Activated CD4-positive, alpha-beta memory T cell treated with anti-CD3 and anti-CD28 coated beads, Interleukin-2, amount 10 ng/mL, durations not matched to agents 7 days and 5 days (primary cell): Measurements from ENCODE around the gene VWA1. TPM values are rescaled to one million over a fixed set of nuclear protein-coding genes. Genes with fewer than 3 reads are reported as not detected.
"Not testable (repeated sequence)": the region's sequence is repeated elsewhere in the genome, so short reads cannot be mapped to it uniquely, and the experiment has no call there.

Experiments
- CTCF ChIA-PET: fragments of 350-600 bp; sonication (Branson Sonifier 250); formaldehyde crosslinking; loops from one replicate; lab custom pipeline; 2021; ENCODE audit warnings: antibody characterized with exemption, inconsistent platforms; lab: Charles Lee
- POLR2A ChIA-PET: fragments of 350-600 bp; sonication (Branson Sonifier 250); formaldehyde crosslinking; loops from one replicate; lab custom pipeline; 2021; ENCODE audit warnings: antibody characterized with exemption; lab: Charles Lee
- DNase-seq: peaks from one replicate; pipeline ENCODE4 v3.0.0-alpha.2; 2020
- H3K27ac Mint-ChIP-seq: one replicate; pipeline ENCODE4 v1.8.0; 2021; ENCODE audit warnings: mild to moderate bottlenecking, mixed read lengths
- H3K27me3 Mint-ChIP-seq: one replicate; pipeline ENCODE4 v1.8.0; 2021; ENCODE audit warnings: mixed read lengths
- H3K36me3 Mint-ChIP-seq: one replicate; pipeline ENCODE4 v1.8.0; 2021; ENCODE audit warnings: low read depth, mixed read lengths
- H3K4me1 Mint-ChIP-seq: one replicate; pipeline ENCODE4 v1.8.0; 2021; ENCODE audit warnings: mixed read lengths
- H3K4me3 Mint-ChIP-seq: one replicate; pipeline ENCODE4 v1.8.0; 2021; ENCODE audit warnings: mild to moderate bottlenecking, mixed read lengths
- H3K9me3 Mint-ChIP-seq: one replicate; pipeline ENCODE4 v1.8.0; 2021; ENCODE audit warnings: mixed read lengths
- total RNA-seq, 2 experiments: library from RNA; stranded (reverse); gene quantifications; one replicate each; pipeline ENCODE4 v1.2.3, GENCODE V29; 2021

VWA1 gene
- total RNA-seq, 2 experiments from 2014 or later: 0.33 to 0.45 TPM

DNA sequence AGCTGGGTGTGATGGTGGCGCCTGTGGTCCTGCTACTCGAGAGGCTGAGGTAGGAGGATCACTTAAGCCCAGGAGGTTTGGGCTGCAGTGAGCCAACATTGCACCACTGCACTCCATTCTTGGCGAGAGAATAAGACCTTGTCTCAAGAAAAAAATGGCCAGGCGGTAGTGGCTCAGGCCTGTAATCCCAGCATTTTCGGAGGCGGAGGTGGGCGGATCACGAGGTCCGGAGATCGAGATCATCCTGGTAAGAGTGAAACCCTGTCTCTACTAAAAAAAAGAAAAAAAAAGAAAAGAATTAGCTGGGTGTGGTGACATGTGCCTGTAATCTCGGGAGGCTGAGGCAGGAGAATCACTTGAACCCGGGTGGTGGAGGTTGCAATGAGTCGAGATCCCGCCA, 47.4 kb downstream of the VWA1 start:
- peaks cover 21% of the 10 kb centered on the region for H3K36me3 Mint-ChIP-seq
- ChIA-PET CTCF (no interaction called here), POLR2A (no interaction called here)
- no peaks in the 10 kb centered on the region for H3K4me1 Mint-ChIP-seq
- H3K27ac Mint-ChIP-seq: no peak overlapping the region
- no peak for DNase-seq
- no peaks in the 10 kb centered on the region for H3K9me3 Mint-ChIP-seq
- no peaks in the 10 kb centered on the region for H3K27me3 Mint-ChIP-seq
- no peak overlapping the region for H3K4me3 Mint-ChIP-seq

GRCh38 chr1:1483714-1484113, 48.2 kb downstream of the VWA1 start:
- CTCF ChIA-PET: no interaction called here

GRCh38 chr1:1484976-1485750, 49.7 kb downstream of the VWA1 start:
- peaks cover 28% of the 10 kb centered on the region for H3K36me3 Mint-ChIP-seq
- CTCF ChIA-PET, POLR2A ChIA-PET, H3K27ac Mint-ChIP-seq, H3K4me1 Mint-ChIP-seq, H3K9me3 Mint-ChIP-seq, H3K27me3 Mint-ChIP-seq, H3K4me3 Mint-ChIP-seq, DNase-seq: not testable (repeated sequence)

More at GRCh38 chr1:1483714-1484113, 48.2 kb downstream of the VWA1 start:
- Mint-ChIP-seq H3K27ac (no peak overlapping the region), H3K9me3 (no peaks in the 10 kb centered on the region), H3K4me3 (no peak overlapping the region), H3K36me3 (peaks cover 24% of the 10 kb centered on the region), H3K4me1 (no peaks in the 10 kb centered on the region), H3K27me3 (no peaks in the 10 kb centered on the region)
- POLR2A ChIA-PET: interaction anchor here (0.7 kb wide), 1 partner anchor 16 kb away, joined by 3 read pairs; no protein-coding TSS in a partner anchor
- no peak for DNase-seq

DNA sequence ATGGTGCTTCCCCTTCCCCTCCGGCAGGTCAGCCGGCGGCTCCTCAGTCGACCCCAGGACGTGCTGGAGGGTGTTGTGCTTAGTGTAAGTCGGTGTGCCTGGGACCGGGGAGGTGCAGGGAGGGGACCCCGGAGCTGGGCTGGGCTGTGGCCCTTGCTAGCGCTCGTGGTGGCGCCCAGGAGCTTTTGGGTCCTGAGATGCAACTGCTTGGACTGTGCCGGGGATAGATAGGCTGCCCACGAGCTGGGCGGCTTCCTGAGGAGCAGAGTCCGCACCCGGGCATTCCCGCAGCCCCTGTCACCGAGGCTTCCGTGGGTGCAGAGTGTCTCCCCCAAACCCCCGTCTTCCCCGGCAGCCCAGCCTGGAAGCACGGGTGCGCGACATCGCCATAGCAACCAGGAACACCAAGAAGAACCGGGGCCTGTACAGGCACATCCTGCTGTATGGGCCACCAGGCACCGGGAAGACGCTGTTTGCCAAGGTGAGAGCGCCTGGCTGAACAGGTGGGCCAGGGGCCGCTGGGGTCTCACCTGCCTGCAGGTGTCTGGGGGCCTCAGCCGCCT, 50.3 kb downstream of the VWA1 start:
- POLR2A ChIA-PET, H3K27me3 Mint-ChIP-seq, CTCF ChIA-PET, H3K9me3 Mint-ChIP-seq, DNase-seq, H3K4me1 Mint-ChIP-seq, H3K4me3 Mint-ChIP-seq, H3K27ac Mint-ChIP-seq: not testable (repeated sequence)
- peaks cover 29% of the 10 kb centered on the region for H3K36me3 Mint-ChIP-seq

GRCh38 chr1:1487701-1488100, 52.2 kb downstream of the VWA1 start:
- H3K4me1 Mint-ChIP-seq: no peaks in the 10 kb centered on the region
- no peak for DNase-seq
- no peaks in the 10 kb centered on the region for H3K27me3 Mint-ChIP-seq
- ChIA-PET CTCF (no interaction called here), POLR2A (no interaction called here)
- H3K9me3 Mint-ChIP-seq: peaks cover 2% of the 10 kb centered on the region
- H3K27ac Mint-ChIP-seq: no peak overlapping the region
- H3K36me3 Mint-ChIP-seq: peaks cover 45% of the 10 kb centered on the region
- H3K4me3 Mint-ChIP-seq: no peak overlapping the region

- Mint-ChIP-seq H3K9me3 (peaks cover 5% of the 10 kb centered on the region), H3K4me3 (no peak overlapping the region), H3K27ac (no peak overlapping the region), H3K27me3 (no peaks in the 10 kb centered on the region), H3K4me1 (no peaks in the 10 kb centered on the region), H3K36me3 (peaks cover 57% of the 10 kb centered on the region)
- CTCF ChIA-PET: no interaction called here
- POLR2A ChIA-PET: no interaction called here
- DNase-seq: no peak
Observed at GRCh38 chr1:1489231-1489630, 53.7 kb downstream of the VWA1 start.

DNA sequence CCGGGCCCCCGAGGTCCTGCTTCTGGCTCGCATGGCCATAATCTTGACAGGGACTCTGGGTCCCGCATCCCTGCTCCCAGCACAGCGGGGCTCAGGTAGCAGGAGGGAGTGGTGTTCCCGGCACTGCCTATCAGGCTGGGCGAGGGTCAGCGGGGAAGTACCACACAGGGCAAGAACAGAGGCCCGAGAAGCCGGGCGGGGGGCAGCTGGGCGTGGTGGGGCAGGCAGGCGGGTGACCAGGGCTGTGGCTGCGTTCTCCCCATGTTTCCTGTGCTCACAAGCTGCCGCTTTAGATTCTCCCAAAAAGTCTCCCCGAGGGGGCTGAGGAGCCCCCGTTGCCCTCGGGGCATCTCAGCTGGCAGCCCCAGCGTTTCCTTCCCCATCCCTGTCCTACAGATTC, 54.4 kb downstream of the VWA1 start:
- Mint-ChIP-seq H3K27me3 (no peaks in the 10 kb centered on the region), H3K9me3 (peaks cover 5% of the 10 kb centered on the region), H3K36me3 (peaks cover 62% of the 10 kb centered on the region), H3K27ac (no peak overlapping the region), H3K4me1 (no peaks in the 10 kb centered on the region), H3K4me3 (no peak overlapping the region)
- no peak for DNase-seq
- ChIA-PET POLR2A (no interaction called here), CTCF (no interaction called here)

DNA sequence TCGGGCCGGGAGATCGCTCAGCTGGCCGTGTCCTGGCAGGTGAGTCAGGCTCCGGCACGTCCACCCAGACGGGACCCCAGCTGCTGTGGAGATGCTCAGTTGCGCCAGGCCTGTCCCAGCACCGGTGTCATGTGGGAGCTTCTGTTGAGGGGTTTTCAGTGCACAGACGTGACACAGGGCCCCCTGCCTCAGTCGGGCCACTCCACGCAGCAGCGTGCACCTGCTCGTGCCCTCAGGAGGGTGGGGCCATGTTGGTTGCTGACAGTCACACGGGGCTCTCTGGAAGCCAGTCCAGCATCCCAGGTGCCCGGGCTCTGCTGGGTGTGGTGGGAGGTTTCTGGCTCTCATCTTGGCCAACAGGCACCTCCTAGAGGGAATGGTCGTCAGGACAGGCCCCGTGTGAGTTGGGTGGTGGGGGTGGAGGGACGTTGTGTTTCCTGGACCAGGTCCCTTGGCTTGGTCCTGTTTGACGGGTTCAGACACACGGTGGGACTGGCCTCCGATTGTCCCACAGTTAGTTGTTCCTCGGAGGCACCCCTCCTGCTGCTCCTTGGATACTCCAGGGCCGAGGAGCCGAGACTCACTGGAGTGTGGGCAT, 55.2 kb downstream of the VWA1 start:
- no peak overlapping the region for H3K27ac Mint-ChIP-seq
- H3K36me3 Mint-ChIP-seq: peaks cover 63% of the 10 kb centered on the region
- CTCF ChIA-PET: no interaction called here
- no peaks in the 10 kb centered on the region for H3K4me1 Mint-ChIP-seq
- peaks cover 5% of the 10 kb centered on the region for H3K9me3 Mint-ChIP-seq
- no peak for DNase-seq
- no peaks in the 10 kb centered on the region for H3K27me3 Mint-ChIP-seq
- no peak overlapping the region for H3K4me3 Mint-ChIP-seq
- POLR2A ChIA-PET: no interaction called here

DNA sequence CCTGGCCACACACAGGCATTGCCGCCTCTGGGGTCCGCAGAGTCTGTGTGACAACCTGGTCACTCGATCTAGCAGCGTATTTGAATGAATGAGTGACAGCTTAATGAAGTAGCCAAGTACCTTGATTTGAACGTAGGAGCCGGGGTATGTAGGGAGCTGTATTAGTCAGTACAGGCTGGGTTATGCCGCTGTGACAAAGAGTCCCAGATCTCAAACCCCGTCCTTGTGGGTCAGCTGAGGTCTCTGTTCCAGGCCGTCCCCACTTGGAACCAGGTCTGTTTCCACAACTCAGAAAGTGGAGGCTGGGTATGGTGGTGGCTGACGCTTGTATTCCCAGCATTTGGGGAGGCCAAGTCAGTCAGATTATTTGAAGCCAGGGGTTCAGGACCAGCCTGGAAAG, 56.1 kb downstream of the VWA1 start:
- H3K27me3 Mint-ChIP-seq: no peaks in the 10 kb centered on the region
- no peaks in the 10 kb centered on the region for H3K4me1 Mint-ChIP-seq
- DNase-seq: no peak
- peaks cover 5% of the 10 kb centered on the region for H3K9me3 Mint-ChIP-seq
- no peak overlapping the region for H3K4me3 Mint-ChIP-seq
- peaks cover 63% of the 10 kb centered on the region for H3K36me3 Mint-ChIP-seq
- ChIA-PET POLR2A (no interaction called here), CTCF (interaction anchor here (0.9 kb wide), 1 partner anchor 14 kb away, joined by 3 read pairs; no protein-coding TSS in a partner anchor)
- H3K27ac Mint-ChIP-seq: no peak overlapping the region

Other genes with a start within 250 kb of the VWA1 start
- 100 to 1,000 TPM; 115 to 116 TPM for gene TNFRSF18, start 229.1 kb upstream of the VWA1 start, total RNA-seq
- gene TNFRSF4, start 221.5 kb upstream of the VWA1 start, total RNA-seq: 100 to 1,000 TPM; 237 to 243 TPM
- gene SDF4, start 203.7 kb upstream of the VWA1 start, total RNA-seq: 100 to 1,000 TPM; 181 TPM
- 10 to 100 TPM; 13.3 to 14.4 TPM for gene B3GALT6, start 203.5 kb upstream of the VWA1 start, total RNA-seq
- gene C1QTNF12, start 189.0 kb upstream of the VWA1 start, total RNA-seq: 1 to 10 TPM; 2.0 to 4.2 TPM
- gene UBE2J2, start 161.8 kb upstream of the VWA1 start, total RNA-seq: 10 to 100 TPM; 62.4 to 63.5 TPM
- 1 to 10 TPM; 3.9 to 4.4 TPM for gene SCNN1D, start 155.3 kb upstream of the VWA1 start, total RNA-seq
- 10 to 100 TPM; 64.4 to 72.3 TPM for gene ACAP3, start 127.8 kb upstream of the VWA1 start, total RNA-seq
- 10 to 100 TPM; 17.9 to 20.0 TPM for gene PUSL1, start 127.1 kb upstream of the VWA1 start, total RNA-seq
- gene INTS11, start 111.0 kb upstream of the VWA1 start, total RNA-seq: 100 to 1,000 TPM; 109 to 111 TPM
- 10 to 100 TPM; 19.8 to 21.9 TPM for gene CPTP, start 110.9 kb upstream of the VWA1 start, total RNA-seq
- under 1 TPM; 0.75 to 0.78 TPM for gene TAS1R3, start 104.4 kb upstream of the VWA1 start, total RNA-seq
- 10 to 100 TPM; 36.0 to 37.8 TPM for gene DVL1, start 86.3 kb upstream of the VWA1 start, total RNA-seq
- under 1 TPM; 0.18 to 0.23 TPM for gene MXRA8, start 77.1 kb upstream of the VWA1 start, total RNA-seq
- gene AURKAIP1, start 60.5 kb upstream of the VWA1 start, total RNA-seq: 100 to 1,000 TPM; 121 to 122 TPM
- 100 to 1,000 TPM; 104 TPM for gene CCNL2, start 36.4 kb upstream of the VWA1 start, total RNA-seq
- gene MRPL20, start 28.4 kb upstream of the VWA1 start, total RNA-seq: 10 to 100 TPM; 82.8 to 87.3 TPM
- not detected for gene ANKRD65, start 14.4 kb upstream of the VWA1 start, total RNA-seq
- gene ATAD3C, start 14.0 kb downstream of the VWA1 start, total RNA-seq: 1 to 10 TPM in 1 of 2 experiments, under 1 TPM in 1; 0.98 to 1.4 TPM
- 10 to 100 TPM; 25.5 to 26.9 TPM for gene ATAD3B, start 36.1 kb downstream of the VWA1 start, total RNA-seq
- gene ATAD3A, start 76.5 kb downstream of the VWA1 start, total RNA-seq: 10 to 100 TPM; 26.2 to 26.5 TPM
- under 1 TPM in 1 of 2 experiments, not detected in 1; 0.28 TPM for gene TMEM240, start 104.9 kb downstream of the VWA1 start, total RNA-seq
- 100 to 1,000 TPM; 111 to 113 TPM for gene SSU72, start 139.2 kb downstream of the VWA1 start, total RNA-seq
- 1 to 10 TPM; 2.6 to 2.7 TPM for gene FNDC10, start 164.4 kb downstream of the VWA1 start, total RNA-seq
- 10 to 100 TPM; 37.2 to 37.5 TPM for gene MIB2, start 179.8 kb downstream of the VWA1 start, total RNA-seq
- 1 to 10 TPM in 1 of 2 experiments, under 1 TPM in 1; 0.63 to 2.4 TPM for gene MMP23B, start 196.5 kb downstream of the VWA1 start, total RNA-seq
- gene CDK11B, start 223.3 kb downstream of the VWA1 start, total RNA-seq: 10 to 100 TPM; 32.5 to 32.7 TPM